ENCODE data around the gene ABI3BP. TPM values are rescaled to one million over a fixed set of nuclear protein-coding genes. Genes with fewer than 3 reads are reported as not detected.

Gene ABI3BP
- total and polyA plus RNA-seq, 2 experiments from 2014 or later = 0.42 to 0.57 TPM

- TF ChIP-seq ZNF114 (CRISPR knock-in tag; IDR thresholded peaks at IDR 0.05) (no peak), STAT1 (IDR thresholded peaks at IDR 0.05; ENCODE audit: unreplicated experiment) (no peak), CREB1 (CRISPR knock-in tag; IDR thresholded peaks at IDR 0.05; ENCODE audit: low read depth) (no peak), ETS1 (IDR thresholded peaks at IDR 0.05) (no peak), CTCF (conservative IDR thresholded peaks at IDR 0.05; ENCODE audit: low read depth in 2 of 2) (no peak)
- Mint-ChIP-seq H3K36me3 (ENCODE audit: low read depth) (peaks cover 73% of the 10 kb centered on the region), H3K4me1 (peaks cover 11% of the 10 kb centered on the region; the same call in 2 of the 3 replicates), H3K27me3 (ENCODE audit: insufficient read depth, low read depth, poor library complexity) (no peaks in the 10 kb centered on the region), H3K9me3 (no peaks in the 10 kb centered on the region), H3K4me3 (no peak overlapping the region), H3K27ac (no peak overlapping the region)
- Histone ChIP-seq H3K9me2 (ENCODE audit: insufficient read depth) (no peaks in the 10 kb centered on the region), H3K27ac (ENCODE audit: low read depth) (no peak overlapping the region), H3K4me1 (ENCODE audit: insufficient read depth) (no peaks in the 10 kb centered on the region), H3K4me2 (no peak overlapping the region), H3K79me2 (replicated peaks; ENCODE audit: insufficient read depth) (peaks cover 84% of the 10 kb centered on the region), H3K27me3 (ENCODE audit: insufficient read depth) (no peaks in the 10 kb centered on the region), H3K4me3 (no peak overlapping the region), H2AFZ (no peak overlapping the region), H4K20me1 (replicated peaks; ENCODE audit: insufficient read depth) (peaks cover 19% of the 10 kb centered on the region), H3F3A (replicated peaks; ENCODE audit: low read depth) (no peaks in the 10 kb centered on the region), H3K36me3 (ENCODE audit: insufficient read depth) (peaks cover 13% of the 10 kb centered on the region; the same call in 1 of the 2 replicates)
- DNase-seq (ENCODE audit: low spot score) = no peak
- no peak for ATAC-seq
Observed at GRCh38 chr3:100719136-100719535, 274.1 kb downstream of the ABI3BP start.

- H3K4me1 Mint-ChIP-seq = peaks cover 14% of the 10 kb centered on the region; the same call in 2 of the 3 replicates
- H3K27me3 ChIP-seq (ENCODE audit: insufficient read depth) = no peaks in the 10 kb centered on the region
- H3K27me3 Mint-ChIP-seq (ENCODE audit: insufficient read depth, low read depth, poor library complexity) = no peaks in the 10 kb centered on the region
- ATAC-seq = no peak
- H3K36me3 ChIP-seq (ENCODE audit: insufficient read depth) = peaks cover 19% of the 10 kb centered on the region; the same call in 1 of the 2 replicates
- no peak overlapping the region for H3K27ac Mint-ChIP-seq
- no peak overlapping the region for H3K4me3 Mint-ChIP-seq
- H3K4me3 ChIP-seq = no peak overlapping the region
- H3K9me3 Mint-ChIP-seq = no peaks in the 10 kb centered on the region
- no peaks in the 10 kb centered on the region for H3F3A ChIP-seq (replicated peaks; ENCODE audit: low read depth)
- H3K79me2 ChIP-seq (replicated peaks; ENCODE audit: insufficient read depth) = peaks cover 88% of the 10 kb centered on the region
- H3K9me2 ChIP-seq (ENCODE audit: insufficient read depth) = no peaks in the 10 kb centered on the region
- H4K20me1 ChIP-seq (replicated peaks; ENCODE audit: insufficient read depth) = peaks cover 19% of the 10 kb centered on the region
- DNase-seq (ENCODE audit: low spot score) = no peak
- no peak overlapping the region for H2AFZ ChIP-seq
- H3K4me1 ChIP-seq (ENCODE audit: insufficient read depth) = no peaks in the 10 kb centered on the region
- peaks cover 79% of the 10 kb centered on the region for H3K36me3 Mint-ChIP-seq (ENCODE audit: low read depth)
- H3K4me2 ChIP-seq = no peak overlapping the region
- no peak overlapping the region for H3K27ac ChIP-seq (ENCODE audit: low read depth)
- no peak for TF ChIP-seq ZNF331 (CRISPR knock-in tag; IDR thresholded peaks at IDR 0.05; ENCODE audit: low read depth)
- TF ChIP-seq CREB1 (CRISPR knock-in tag; IDR thresholded peaks at IDR 0.05; ENCODE audit: low read depth) = no peak
- no peak for TF ChIP-seq JUNB (IDR thresholded peaks at IDR 0.05; ENCODE audit: unreplicated experiment)
- no peak for TF ChIP-seq EZH2 (IDR thresholded peaks at IDR 0.05; ENCODE audit: low read depth, unreplicated experiment)
- TF ChIP-seq CTCF (conservative IDR thresholded peaks at IDR 0.05; ENCODE audit: low read depth in 2 of 2) = no peak
- no peak for TF ChIP-seq EZH2phosphoT487 (IDR thresholded peaks at IDR 0.05; ENCODE audit: unreplicated experiment)
- TF ChIP-seq POLR2AphosphoS5 (IDR thresholded peaks at IDR 0.05; ENCODE audit: low read depth) = no peak
- TF ChIP-seq ETS1 (IDR thresholded peaks at IDR 0.05) = no peak
- TF ChIP-seq STAT1 (IDR thresholded peaks at IDR 0.05; ENCODE audit: unreplicated experiment) = no peak
- TF ChIP-seq REST (IDR thresholded peaks at IDR 0.05; ENCODE audit: unreplicated experiment) = no peak
- no peak for TF ChIP-seq ZNF114 (CRISPR knock-in tag; IDR thresholded peaks at IDR 0.05)
Observed at GRCh38 chr3:100717637-100718487, 275.4 kb downstream of the ABI3BP start.

All from GM23338 (cell line).